PFSK-1 (cell line): Measurements from ENCODE around the gene MDGA2.

ENCODE experiments used
- FOXP2 ChIP-seq: optimal IDR thresholded peaks from 2 replicates; pipeline ENCODE3; 2011; ENCODE audit warnings: borderline replicate concordance, control low read depth, inconsistent platforms; ENCODE audit not compliant: insufficient read depth; ENCODE audit errors: extremely low read length, extremely low read depth
- POLR2AphosphoS5 ChIP-seq: IDR thresholded peaks from 2 replicates; pipeline ENCODE4 v1.6.1; 2012; ENCODE audit warnings: low read depth, mild to moderate bottlenecking, control low read depth, low read length, moderate library complexity
- REST ChIP-seq, 2 experiments: IDR thresholded peaks; 2 replicates each; pipeline versions ENCODE4 v1.6.1 to v1.8.0; 2011 to 2012; ENCODE audit warnings: low read depth in 2 of 2, low read length in 2 of 2, control low read depth in 1 of 2, inconsistent platforms in 1 of 2, mild to moderate bottlenecking in 1 of 2, moderate library complexity in 1 of 2; ENCODE audit not compliant: insufficient read depth in 1 of 2
- SIN3A ChIP-seq: IDR thresholded peaks from 2 replicates; pipeline ENCODE4 v1.6.1; 2012; ENCODE audit warnings: mild to moderate bottlenecking, low read length, moderate library complexity, borderline replicate concordance; ENCODE audit not compliant: insufficient read depth
- TAF1 ChIP-seq: IDR thresholded peaks from 2 replicates; pipeline ENCODE4 v1.6.1; 2012; ENCODE audit warnings: low read length, control low read depth, borderline replicate concordance; ENCODE audit not compliant: insufficient read depth

MDGA2 gene

GRCh38 chr14:47557894-47558293 lies 117.5 kb downstream of the MDGA2 start:
- no peak for TF ChIP-seq TAF1
- TF ChIP-seq SIN3A: no peak
- no peak for TF ChIP-seq POLR2AphosphoS5
- no peak for TF ChIP-seq FOXP2
- TF ChIP-seq REST (IDR thresholded peaks at IDR 0.05; ENCODE audit: insufficient read depth in 1 of 2, low read depth in 2 of 2, low read length in 2 of 2): no peak

- no peak for TF ChIP-seq REST (IDR thresholded peaks at IDR 0.05; ENCODE audit: insufficient read depth in 1 of 2, low read depth in 2 of 2, low read length in 2 of 2)
These were observed 120.1 kb downstream of the MDGA2 start for GRCh38 chr14:47555333-47555732.

- TF ChIP-seq FOXP2: no peak
- no peak for TF ChIP-seq POLR2AphosphoS5
- TF ChIP-seq REST (IDR thresholded peaks at IDR 0.05; ENCODE audit: insufficient read depth in 1 of 2, low read depth in 2 of 2, low read length in 2 of 2): no peak
- TF ChIP-seq SIN3A: no peak
- no peak for TF ChIP-seq TAF1
These were observed 125.5 kb downstream of the MDGA2 start for GRCh38 chr14:47549886-47550285.

GRCh38 chr14:47543459-47543858 lies 131.9 kb downstream of the MDGA2 start:
- TF ChIP-seq SIN3A (no peak), REST (IDR thresholded peaks at IDR 0.05; ENCODE audit: insufficient read depth in 1 of 2, low read depth in 2 of 2, low read length in 2 of 2) (no peak), POLR2AphosphoS5 (no peak), TAF1 (no peak), FOXP2 (no peak)

- no peak for TF ChIP-seq SIN3A
- no peak for TF ChIP-seq POLR2AphosphoS5
- TF ChIP-seq TAF1: no peak
- no peak for TF ChIP-seq REST (IDR thresholded peaks at IDR 0.05; ENCODE audit: insufficient read depth in 1 of 2, low read depth in 2 of 2, low read length in 2 of 2)
- TF ChIP-seq FOXP2: no peak
These were observed 133.7 kb downstream of the MDGA2 start for GRCh38 chr14:47541662-47542061.
